HG02642 (cell line): Measurements from ENCODE around the gene SPOUT1.
A peak's percentile ranks its signal among the peaks of the same experiment; 100 is the strongest.
"Not testable (repeated sequence)": the region's sequence is repeated elsewhere in the genome, so short reads cannot be mapped to it uniquely, and the experiment has no call there.

ENCODE experiments used
- ATAC-seq: cut with Tn5 transposase; IDR thresholded peaks from one replicate; pipeline ENCODE4 v1.9.1; 2021; ENCODE audit warnings: mild to moderate bottlenecking; ENCODE audit not compliant: unreplicated experiment, poor library complexity

SPOUT1 gene

DNA sequence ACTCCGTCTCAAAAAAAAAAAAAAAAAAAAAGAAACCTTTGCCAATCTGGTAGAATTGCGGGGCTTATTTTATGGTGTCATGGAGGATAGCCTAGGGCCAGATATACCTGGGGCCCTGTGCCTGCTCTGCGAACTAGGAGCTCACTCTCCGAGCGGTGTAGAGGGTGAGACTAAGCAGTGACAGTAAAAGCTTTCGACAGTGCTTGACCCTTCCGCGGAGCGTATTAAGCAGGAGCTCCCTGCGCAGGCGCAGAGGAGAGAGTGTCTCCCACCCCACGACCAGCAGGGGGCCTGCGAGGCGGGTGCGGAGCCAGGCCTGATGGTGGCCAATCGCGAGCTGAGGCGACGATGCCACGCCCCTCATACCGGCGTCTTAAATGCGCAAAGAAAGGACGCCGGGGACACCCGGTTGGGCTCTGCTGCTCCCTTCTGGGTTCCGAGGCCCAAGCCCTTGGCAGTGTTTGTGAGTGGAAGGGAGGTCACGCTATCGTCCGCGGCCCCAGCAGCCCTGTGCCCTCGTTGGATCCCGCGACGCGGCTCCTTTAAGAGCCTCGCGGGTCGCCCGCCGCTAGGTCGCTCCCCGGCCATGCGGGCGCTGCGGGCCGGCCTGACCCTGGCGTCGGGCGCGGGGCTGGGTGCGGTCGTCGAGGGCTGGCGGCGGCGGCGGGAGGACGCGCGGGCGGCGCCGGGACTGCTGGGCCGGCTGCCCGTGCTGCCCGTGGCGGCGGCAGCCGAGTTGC lies 11.3 kb downstream of the SPOUT1 start, which contains the start of gene ENDOG:
ENDOG (plus strand) TSS at position 402 of the 740 bp plus-strand sequence; CDS start at position 587, 185 bp downstream.
- ATAC-seq = peak; percentile 86

DNA sequence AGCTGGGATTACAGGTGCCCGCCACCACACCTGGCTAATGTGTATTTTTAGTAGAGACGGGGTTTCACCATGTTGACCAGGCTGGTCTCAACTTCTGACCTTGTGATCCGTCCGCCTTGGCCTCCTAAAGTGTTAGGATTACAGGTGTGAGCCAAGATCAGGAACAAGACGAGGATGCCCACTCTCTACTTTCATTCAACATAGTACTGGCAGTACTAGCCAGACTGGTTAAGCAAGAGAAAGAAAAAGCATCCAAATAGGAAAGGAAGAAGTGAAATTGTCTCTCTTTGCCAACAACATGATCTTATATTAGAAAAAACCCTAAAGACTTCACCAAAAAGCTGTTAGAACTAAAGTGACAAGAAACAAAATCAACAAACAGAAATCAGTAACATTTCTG lies 18.7 kb downstream of the SPOUT1 start:
- ATAC-seq = no peak

DNA sequence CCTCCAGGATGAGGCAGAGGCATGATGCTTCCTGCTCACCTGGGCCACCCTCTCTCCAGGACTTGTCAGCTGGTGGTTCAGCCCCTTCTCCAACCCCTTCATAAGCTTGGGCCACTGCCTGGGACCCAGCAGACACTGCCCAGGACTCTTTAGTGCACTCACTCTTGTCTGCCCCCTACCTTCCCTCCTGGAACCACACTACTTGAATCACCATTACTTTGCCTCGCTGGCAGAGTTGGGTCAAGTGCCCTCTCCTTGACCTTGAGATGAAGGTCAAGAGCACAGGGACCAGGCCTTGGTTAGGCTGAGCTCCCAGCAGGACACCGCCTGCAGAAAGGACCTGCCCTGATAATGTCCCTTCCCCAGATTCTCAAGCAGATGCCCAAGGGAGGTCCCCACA lies 19.8 kb downstream of the SPOUT1 start:
- no peak for ATAC-seq

DNA sequence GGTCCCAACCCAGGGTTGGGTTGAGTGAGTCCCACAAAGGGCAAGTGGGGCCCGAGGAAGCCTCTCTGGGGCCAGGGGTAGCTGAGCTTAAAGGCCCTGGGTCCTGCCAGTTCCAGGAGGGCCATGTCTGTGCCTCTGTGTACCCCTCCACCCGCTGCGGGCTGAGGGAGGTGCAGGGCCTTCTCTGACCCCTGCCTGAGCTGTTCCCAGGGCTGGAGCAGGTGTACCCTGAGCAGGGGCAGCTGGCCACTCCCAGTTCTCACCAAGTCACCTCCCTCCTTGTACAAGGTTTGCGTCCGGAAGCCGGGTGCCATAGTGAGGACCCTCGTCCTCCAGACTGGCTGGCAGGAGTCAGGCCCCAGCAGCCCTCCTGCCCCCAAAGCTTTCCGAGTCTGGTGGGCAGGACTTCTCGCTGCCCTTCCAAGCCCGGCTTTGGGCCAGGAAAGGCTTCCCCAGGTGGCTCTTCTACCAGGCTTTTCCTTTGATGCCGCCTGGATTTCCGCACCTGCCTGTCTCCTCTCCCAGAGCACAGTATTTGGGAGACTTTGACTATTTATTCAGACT lies 20.5 kb downstream of the SPOUT1 start:
- ATAC-seq = no peak

DNA sequence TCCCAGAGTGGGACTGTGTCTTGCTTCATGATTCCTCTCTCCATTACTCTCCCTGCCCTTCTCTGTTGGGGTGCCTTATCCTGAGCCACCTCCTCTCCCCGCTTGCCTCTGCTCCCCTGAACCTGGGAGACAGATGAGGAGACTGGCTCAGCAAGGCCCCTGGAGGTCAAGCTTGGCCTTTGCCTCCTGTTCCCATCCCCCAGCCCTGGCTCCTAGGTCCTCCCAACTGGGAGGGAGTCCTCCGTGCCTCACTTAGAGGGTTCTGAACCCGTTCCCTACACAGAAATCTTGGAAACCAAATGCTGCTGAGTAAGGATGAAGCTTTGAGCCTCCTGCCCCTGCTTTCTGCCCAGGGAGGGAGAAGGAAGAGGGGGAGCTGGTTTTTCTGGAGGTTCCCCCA lies 21.1 kb downstream of the SPOUT1 start:
- no peak for ATAC-seq

DNA sequence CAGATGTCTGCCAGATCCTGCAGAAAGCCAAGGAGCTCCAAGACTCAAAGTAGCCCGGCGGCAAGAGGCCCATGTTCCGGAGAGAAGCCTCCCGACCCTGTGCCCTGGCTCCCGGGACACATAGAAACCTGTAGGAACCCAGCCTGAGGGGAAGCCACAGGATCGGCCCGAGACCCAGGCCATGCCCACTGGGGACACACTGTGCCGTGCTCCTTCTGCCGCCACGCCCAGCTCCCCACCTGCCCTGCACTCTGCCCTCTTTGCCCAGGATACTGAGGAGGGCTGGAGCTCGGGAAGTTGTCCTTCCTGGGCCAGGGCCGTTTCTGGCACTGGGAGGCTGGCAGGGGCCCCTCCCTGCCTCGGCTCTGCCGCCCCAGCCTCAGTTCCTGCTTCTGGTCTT lies 21.8 kb downstream of the SPOUT1 start:
- no peak for ATAC-seq

DNA sequence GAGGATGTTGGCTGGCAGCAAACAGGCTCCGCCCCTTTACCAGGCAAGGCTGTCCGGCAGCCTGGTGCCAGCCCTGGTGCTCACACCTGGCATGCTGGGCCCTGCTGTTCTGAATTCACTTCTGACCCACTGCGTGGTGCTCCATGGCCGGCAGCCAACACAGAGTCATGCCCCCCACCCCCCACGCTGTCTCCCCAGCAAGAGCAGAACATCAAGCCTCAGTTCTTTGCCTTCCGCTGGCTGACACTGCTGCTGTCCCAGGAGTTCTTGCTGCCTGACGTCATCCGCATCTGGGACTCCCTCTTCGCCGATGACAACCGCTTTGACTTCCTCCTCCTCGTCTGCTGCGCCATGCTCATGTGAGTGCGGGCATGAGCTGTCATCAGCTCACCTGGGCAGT lies 23.9 kb downstream of the SPOUT1 start:
- ATAC-seq = no peak

DNA sequence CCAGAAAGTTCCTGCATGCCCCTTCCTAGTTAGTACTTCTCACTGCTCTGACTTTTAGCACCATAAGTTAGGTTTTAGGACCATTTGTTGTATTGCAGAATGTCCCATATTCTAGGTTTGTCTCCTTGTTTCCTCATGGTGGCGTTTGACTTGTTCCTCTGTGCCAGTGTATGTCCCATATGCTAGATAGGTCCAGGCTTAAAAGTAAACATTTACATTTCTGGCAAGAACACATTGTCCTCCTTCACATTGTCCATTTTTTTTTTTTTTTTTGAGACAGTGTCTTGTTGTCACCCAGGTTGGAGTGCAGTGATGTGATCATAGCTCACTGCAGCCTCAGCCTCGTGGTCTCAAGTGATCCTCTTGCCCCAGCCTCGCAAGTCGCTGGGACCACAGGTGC lies 27.1 kb downstream of the SPOUT1 start:
- no peak for ATAC-seq

DNA sequence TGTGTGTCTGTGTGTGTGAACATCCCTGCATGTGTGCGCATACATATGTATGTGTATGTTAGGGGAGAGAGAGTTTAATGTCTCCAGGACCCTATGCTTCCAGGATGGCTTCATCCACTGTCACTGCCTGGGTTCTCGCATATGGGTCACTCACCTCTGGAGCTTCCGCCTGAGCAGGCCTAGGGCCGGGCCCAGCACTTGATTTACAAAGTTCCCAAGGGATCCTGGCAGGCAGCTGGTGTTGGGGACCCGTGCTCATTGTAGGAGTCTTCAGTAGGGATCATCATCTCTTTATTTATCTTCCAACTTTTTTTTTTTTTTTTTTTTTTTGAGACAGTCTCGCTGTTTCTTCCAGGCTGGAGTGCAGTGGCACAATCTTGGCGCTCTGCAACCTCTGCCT lies 29.5 kb downstream of the SPOUT1 start:
- ATAC-seq = no peak

DNA sequence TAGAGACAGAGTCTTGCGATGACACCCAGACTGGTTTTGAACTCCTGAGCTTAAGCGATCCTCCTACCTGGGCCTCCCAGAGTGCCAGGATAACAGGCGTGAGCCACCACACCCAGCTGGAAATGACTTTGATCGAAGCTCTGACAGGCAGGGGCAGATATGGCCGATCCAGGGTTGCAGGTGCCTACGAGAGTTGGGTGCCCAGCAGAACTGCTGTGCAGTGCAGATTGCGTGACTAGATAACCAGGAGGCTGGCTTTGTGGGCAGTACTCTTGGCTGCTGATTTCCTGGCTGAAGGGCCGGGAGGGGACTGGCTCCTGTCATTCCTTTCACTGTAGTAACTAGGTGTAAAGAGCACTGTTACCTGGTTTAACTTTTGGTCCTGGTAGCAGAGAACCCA lies 30.7 kb downstream of the SPOUT1 start:
- no peak for ATAC-seq

DNA sequence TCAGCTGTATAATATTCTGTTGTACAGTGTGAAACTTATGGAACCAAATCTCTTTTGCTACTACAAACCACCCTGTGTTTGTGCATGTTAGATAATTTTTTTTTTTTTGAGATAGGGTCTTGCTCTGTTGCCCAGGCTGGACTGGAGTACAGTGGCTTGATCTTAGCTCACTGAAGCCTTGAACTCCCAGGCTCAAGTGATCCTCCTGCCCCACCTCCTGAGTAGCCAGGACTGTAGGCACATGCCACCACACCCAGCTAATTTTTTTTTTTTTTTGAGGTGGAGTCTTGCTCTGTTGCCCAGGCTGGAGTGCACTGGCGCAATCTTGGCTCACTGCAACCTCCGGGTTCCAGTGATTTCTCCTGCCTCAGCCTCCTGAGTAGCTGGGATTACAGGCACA lies 34.6 kb downstream of the SPOUT1 start:
- ATAC-seq = not testable (repeated sequence)

DNA sequence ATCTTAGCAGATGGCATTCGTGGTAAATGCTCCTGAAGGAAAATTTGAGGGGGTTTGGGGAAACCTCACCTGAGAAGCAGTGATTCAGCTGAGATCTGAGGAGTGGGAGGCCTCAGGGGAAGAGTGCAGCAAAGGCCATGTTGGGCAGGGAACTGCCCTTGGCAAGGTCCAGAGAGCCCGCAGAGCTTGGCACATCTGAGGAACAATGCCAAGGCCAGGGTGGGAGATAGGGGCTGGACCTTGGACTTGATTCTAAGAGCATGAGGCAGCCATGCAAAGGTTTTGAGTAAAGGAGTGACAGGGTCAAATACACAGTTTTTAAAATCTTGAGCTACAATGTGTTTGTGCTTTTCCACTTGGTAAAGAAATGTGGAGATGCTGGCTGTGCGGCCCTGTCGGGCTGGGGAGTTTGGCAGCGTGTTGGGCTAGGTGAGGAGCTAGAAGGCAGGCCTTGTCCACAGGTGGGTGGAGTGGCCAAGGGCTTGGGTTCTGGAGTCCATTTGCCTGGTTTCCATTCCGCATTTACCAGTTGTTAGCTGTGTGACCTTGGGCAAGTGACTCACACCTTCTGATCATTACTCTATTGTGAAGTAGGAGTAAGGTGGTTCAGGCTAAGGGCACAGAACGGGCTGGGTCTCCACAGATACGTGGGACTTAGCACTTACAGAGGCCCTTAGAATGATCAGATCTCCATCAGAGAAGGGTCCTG lies 36.5 kb downstream of the SPOUT1 start:
- ATAC-seq = no peak

DNA sequence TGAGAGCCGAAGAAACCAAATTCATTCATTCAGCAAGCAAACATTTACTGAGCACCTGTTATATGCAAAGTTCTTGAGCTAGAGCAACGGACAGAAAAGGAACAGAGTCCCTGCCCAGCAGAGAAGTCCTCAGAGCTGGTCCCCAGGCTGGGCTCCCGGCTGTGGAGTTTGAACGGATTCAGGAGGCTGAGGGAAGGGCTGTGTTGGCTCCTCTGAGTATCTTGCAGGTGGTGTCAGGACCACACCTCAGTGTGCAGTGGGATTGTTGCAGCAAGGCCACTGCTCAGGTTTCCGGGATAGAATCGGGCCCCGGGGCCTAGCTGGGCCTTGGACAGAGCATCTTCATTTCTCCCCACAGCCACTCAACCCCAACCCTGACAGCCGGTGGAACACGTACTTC lies 37.5 kb downstream of the SPOUT1 start:
- ATAC-seq = no peak

DNA sequence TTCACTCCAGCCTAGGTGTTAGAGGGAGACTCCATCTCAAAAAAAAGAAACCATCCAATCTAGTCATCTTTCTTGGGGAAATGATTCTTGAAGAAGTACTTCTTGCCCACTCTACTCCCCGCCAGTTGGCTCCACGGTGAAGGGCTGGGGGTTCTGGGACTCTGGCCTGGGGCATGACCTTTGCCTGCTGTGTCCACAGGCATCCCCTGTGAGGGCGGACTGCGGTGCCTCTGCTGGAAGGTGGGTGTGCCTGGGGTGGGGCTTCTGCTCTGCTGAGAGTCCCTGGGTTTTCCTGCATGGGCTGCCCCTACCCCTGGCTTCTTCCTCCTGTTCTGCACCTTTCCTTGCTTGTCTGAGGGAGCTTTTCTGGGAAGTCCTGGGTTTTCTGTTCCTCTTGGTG lies 39.1 kb downstream of the SPOUT1 start:
- ATAC-seq = no peak

DNA sequence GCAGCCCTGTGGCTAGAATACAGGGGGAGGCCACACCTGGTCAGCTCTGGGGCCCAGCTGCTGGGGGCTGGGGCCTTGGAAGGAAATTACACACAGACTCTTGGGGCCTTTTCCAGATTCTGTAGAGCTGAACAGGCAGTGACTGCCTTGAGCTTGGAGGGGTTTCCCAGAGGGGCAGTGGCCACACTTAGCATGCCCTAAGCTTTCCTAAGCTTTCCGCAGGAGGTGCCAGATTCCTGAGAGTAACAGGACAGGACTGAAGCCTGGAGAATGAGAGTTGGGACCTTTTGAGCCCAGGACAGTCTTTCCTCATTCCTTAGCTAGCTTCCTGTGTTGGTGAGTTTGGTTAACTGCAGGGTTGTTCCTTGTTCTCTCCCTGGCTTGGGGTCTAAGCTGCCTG lies 41.1 kb downstream of the SPOUT1 start:
- no peak for ATAC-seq

DNA sequence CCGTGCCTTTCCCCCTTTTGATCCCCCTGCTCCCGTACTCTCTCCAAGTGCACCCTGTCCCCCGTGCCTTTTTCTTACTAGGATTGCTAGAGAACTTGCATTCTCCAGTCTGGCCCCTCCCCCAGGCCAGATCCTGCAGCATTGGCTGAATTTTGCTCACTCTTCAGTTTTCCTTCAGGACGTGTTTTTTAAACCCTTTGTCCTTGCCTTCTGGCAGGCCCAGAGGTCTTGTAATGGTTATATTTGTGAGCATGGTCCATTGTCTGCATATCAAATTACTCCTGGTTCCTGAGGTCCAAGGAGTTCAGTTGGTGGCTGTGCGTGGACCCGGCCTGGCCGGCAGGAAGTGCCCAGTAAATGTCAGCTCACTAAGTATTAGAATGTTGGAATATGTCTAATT lies 41.9 kb downstream of the SPOUT1 start:
- ATAC-seq = no peak

DNA sequence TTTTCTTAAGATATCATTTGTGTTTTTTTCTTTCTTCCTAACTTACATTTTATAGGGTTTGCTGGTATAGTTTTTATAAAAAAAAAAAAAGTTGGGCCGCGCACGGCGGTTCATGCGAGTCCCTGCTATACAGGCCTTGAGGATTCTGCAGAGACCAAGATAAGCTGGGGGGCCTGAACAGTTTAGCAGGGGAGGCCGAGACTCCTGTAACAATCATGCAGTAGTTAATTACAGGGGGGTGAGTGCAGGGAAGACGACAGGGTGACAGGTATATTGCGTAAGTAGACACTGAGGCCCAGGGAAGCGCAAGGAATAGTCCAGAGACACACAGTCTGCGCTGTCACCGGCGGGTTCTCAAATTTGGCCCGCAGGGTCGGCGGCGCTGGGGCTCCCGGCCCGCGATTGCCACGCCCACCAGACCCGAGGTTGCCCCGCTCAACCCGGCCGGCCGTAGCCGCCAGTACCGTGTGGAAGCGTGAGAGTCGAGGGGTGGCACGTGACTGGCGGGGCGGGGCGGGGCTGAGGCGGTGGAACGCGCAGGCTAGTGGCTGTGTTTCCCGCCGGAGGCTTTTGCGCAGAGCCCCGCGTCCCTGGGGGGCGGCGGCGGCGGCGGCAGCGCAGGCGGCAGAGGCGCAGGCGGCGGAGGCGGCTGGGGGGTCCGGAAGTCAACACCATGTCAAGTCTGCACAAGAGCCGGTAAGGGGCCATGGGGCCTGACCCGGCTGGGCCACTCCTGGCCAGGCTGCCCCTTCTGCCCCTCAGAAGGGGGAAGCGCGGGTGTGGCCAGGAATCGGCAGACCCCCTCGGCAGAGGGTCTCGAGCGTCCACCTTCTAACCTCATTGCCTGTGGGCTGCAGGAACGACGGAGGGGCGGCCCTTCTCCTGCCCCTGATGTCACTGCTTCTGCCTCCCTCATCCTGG lies 42.7 kb downstream of the SPOUT1 start, which contains the start of gene TBC1D13:
TBC1D13 (plus strand) TSS at position 573 of the 921 bp plus-strand sequence; CDS start at position 674, 101 bp downstream.
- ATAC-seq = peak; percentile 91

DNA sequence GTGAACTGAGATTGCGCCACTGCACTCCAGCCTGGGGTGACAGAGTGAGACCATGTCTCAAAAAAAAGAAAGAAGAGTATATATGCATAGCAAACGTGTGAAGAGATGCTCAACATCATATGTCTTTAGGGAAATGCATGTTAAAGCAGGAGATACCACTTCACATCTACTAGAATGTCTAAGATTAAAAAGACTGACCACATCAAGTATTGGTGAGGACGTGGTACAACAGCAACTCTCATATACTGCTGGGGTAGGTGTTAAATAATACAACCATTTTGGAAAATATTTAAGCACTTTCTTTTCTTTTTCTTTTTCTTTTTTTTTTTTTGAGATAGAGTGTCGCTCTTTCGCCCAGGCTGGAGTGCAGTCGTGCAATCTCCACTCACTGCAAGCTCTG lies 44.2 kb downstream of the SPOUT1 start:
- ATAC-seq = no peak

DNA sequence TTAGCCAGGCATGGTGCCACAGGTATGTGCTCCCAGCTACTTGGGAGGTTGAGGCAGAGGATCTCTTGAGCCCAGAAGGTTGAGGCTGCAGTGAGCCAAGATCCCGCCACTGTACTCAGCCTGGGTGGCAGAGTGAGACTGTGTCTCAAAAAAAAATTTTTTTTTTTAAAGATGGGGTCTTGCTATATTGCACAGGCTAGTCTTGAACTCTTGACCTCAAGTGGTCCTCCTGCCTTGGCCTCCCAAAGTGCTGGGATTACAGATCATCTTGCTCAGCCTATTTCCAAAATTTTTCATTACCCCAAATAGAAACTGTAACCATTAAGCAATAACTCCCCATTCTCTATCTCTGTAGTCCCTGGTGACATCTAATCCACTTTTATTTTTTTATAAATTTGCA lies 46.9 kb downstream of the SPOUT1 start:
- no peak for ATAC-seq
